Activated gamma-delta T cell treated with anti-CD3 and anti-CD28 coated beads, Interleukin-2, amount 50 U/mL, for 16 hours (primary cell): Measurements from ENCODE around the gene METTL14.

Source experiments
- DNase-seq: peaks from one replicate; pipeline ENCODE4 v3.0.0-alpha.2; 2020; ENCODE audit warnings: low read depth

METTL14 gene

DNA sequence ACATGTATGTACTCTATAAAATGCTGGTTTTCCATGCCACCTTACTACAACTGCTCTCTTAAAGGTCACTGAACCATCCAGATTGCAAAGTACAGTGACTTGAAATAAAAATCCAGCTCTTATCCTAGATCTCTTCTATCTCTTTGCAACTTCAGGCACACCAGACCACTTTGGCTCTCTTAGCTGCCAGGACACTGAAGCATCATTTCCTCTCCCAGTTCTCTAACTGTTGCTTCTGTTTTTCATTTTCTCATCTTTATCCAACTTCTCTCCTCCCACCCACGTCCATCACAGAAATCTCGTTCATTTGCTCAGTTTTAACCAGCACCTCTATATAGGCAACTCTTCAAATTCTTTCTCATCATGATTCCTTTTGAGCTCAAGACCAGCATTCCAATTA, 74.3 kb downstream of the METTL14 start:
- DNase-seq, result no peak

DNA sequence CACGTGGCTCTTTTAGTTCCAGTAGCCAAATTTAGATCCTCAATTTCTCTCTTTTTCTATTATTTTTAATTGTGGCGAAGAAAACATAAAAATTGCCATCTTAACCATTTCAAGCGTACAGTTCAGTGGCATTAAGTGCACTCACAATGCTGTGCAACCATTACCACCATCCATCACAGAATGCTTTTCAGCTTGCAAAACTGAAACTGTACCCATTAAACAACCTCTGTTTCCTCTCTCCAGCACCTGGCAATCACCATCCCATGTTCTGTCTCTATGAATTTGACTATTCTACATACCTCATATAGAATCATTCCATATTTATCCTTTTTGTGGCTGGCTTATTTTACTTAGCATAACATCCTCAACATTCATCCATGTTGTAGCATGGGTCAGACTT, 74.9 kb downstream of the METTL14 start:
- DNase-seq, result no peak

DNA sequence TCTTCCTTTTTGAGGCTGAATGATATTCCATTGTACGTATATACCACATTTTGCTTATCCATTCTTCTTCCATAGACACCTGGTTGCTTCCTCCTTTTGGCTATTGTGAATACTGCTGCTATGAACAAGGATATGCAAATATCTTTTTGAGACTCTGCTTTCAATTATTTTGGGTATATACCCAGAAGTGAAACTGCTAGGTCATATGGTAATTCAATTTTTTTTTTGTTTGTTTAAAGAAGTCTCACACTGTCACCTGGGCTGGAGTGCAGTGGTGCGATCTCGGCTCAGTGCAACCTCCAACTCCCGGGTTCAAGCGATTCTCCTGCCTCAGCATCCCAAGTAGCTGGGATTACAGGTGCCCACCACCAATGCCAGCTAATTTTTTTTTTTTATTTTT, 75.3 kb downstream of the METTL14 start:
- DNase-seq, result no peak

DNA sequence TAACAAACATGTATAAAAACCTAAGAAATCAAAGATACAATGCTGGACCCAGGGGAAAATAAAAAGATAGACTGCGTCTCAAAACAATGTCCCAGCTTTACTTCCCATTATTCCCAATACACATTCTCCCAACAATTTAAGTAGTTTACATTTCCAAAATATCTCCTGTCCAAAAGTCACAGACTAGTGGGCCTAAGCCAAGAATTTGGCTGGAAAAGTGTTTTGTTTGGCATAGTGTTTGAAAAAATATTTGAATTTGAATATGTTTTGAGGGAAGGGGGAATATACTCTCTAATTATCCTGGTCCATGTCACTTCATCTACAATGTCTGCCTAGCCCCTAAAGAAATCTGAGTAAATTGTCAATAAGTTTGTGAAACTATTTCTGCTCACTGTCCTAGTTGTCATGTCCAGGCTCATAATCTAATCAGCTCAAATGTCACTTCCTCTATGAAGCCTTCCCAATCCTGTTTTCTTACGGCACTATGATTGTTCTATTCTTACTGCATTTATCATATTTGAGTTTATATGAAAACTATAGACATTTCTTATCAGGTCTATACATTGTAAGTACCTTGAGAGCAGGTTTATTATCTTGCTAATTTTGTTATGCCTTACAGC, 76.3 kb downstream of the METTL14 start:
- no peak for DNase-seq

DNA sequence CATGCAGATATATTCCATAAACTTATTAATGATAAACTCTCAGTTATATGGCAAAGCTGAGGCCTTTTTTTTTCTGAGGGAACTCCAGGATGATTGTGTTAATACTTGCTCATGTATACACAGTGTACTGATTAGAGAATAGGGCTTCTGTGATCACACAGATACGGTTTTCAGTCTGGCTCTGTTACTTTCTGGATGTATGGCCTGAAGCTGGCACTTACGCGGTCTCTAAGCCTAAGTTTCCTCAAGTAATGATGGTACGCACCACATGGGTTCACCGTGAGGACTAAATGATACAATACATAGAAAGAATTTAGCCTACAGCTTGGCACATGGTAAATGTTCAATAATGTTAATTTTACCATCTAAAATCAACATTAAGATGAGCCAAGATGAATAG, 77.0 kb downstream of the METTL14 start:
- no peak for DNase-seq

DNA sequence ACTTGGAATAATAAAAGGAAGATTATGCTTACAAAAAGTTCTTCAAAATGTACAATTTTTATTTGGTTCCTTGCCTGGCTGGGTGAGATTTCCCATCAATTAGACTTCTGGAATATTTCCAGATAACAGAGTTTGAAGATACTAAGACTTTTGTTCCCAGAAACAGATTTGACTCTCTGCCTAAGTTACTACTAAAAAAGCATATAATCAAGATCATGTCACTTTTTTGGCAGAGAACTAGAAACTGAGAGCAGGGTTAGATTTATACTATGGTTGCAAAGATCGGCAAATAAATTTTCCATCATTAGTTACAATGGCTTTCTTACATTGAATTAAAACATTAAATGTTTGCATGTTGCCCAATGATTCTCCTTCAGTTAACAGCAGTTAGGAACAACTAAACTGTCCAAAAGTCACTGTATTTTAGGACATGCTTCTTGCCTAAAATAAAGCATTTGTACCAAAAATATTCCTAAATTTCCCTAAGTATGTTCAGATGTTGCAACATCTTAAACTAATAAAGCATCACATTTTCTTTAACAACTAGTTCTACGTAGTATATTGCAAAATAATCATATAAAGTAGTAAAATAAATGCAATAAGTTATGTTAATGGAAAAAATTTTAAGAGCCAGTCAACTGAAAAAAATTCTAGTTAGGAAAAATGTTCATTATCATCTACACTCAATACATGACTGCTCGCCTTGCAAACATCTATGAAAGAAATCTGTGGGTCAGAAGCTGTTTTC, 77.7 kb downstream of the METTL14 start:
- no peak for DNase-seq
